ENCODE data around the gene EGFR. TPM values are rescaled to one million over a fixed set of nuclear protein-coding genes. Genes with fewer than 3 reads are reported as not detected.

EGFR gene
- total and polyA plus RNA-seq, 2 donors (not counting 3 experiments of a cell fraction or from before 2014, with no cell fraction given): 1.5 to 4.1 TPM

- no peak overlapping the region for H3K4me3 ChIP-seq (replicated peaks in 1 of 3; ENCODE audit: insufficient read depth in 1 of 3, low read depth in 1 of 3, low read length in 3 of 3)
- BruUV-seq (replicated peaks): no TSS peak
- H3K9me3 ChIP-seq (replicated peaks; ENCODE audit: control insufficient read depth, insufficient read depth, low read length): no peaks in the 10 kb centered on the region
- intact Hi-C loops (cut with micrococcal nuclease): no loop called here
- no peak for TF ChIP-seq POLR2AphosphoS5 (IDR thresholded peaks at IDR 0.05; ENCODE audit: insufficient read depth, low read depth, low read length)
- TF ChIP-seq MAX (IDR thresholded peaks at IDR 0.05; ENCODE audit: insufficient read depth, insufficient read length): no peak
- TF ChIP-seq CTCF (IDR thresholded peaks at IDR 0.05; ENCODE audit: extremely low read depth in 1 of 2, insufficient read depth in 1 of 2, low read depth in 1 of 2, low read length in 2 of 2): no peak
- no peak for TF ChIP-seq FOS (IDR thresholded peaks at IDR 0.05; ENCODE audit: borderline replicate concordance, insufficient read depth, low read length)
- ChIA-PET POLR2A (no interaction called here), CTCF (interaction anchor here (1.5 kb wide), 1 partner anchor 182 kb away, joined by 7 read pairs; no protein-coding TSS in a partner anchor)
- H2AFZ ChIP-seq (ENCODE audit: low read depth, low read length): no peak overlapping the region
- no peaks in the 10 kb centered on the region for H3K27me3 ChIP-seq (ENCODE audit: control insufficient read depth in 2 of 2, insufficient read depth in 2 of 2, low read length in 2 of 2)
- no peaks in the 10 kb centered on the region for H3K9me1 ChIP-seq (replicated peaks; ENCODE audit: control insufficient read depth, extremely low read depth, insufficient read depth, low read length)
- no peaks in the 10 kb centered on the region for H3K79me2 ChIP-seq (ENCODE audit: control insufficient read depth, insufficient read depth, low read length)
- no peak overlapping the region for H3K9ac ChIP-seq (replicated peaks; ENCODE audit: extremely low read depth, insufficient read depth, low read length)
- dilution Hi-C loops (cut with MboI; ENCODE audit: extremely low pct_ligation_motif_present, low sequenced_read_pairs): no loop called here
- peaks cover 9% of the 10 kb centered on the region for H3K4me1 ChIP-seq (ENCODE audit: control insufficient read depth, extremely low read depth, insufficient read depth, low read length)
- DNase-seq (ENCODE audit: low read depth, low spot score) (no peak), FAIRE-seq (peak; percentile 57)
- H3K36me3 ChIP-seq (ENCODE audit: control insufficient read depth in 2 of 2, extremely low read depth in 1 of 2, insufficient read depth in 2 of 2, low read length in 2 of 2): no peaks in the 10 kb centered on the region
- H3K27ac ChIP-seq (ENCODE audit: insufficient read depth, low read depth, low read length): no peak overlapping the region
- no peak overlapping the region for H3K4me2 ChIP-seq (ENCODE audit: insufficient read depth, low read length)
- no peaks in the 10 kb centered on the region for H4K20me1 ChIP-seq (replicated peaks; ENCODE audit: control insufficient read depth, extremely low read depth, insufficient read depth, low read length)
Measured at GRCh38 chr7:55073051-55073511, 54.3 kb downstream of the EGFR start.

- H3K9me1 ChIP-seq (replicated peaks; ENCODE audit: control insufficient read depth, extremely low read depth, insufficient read depth, low read length): no peaks in the 10 kb centered on the region
- no TSS peak for BruUV-seq (replicated peaks)
- H3K4me2 ChIP-seq (ENCODE audit: insufficient read depth, low read length): peak overlapping the region; percentile 7
- TF ChIP-seq JUN (IDR thresholded peaks at IDR 0.05; ENCODE audit: borderline replicate concordance, insufficient read depth, insufficient read length, low read depth) (no peak), FOS (IDR thresholded peaks at IDR 0.05; ENCODE audit: borderline replicate concordance, insufficient read depth, low read length) (no peak), POLR2A (IDR thresholded peaks at IDR 0.05; ENCODE audit: low read depth, low read length) (no peak), MYC (IDR thresholded peaks at IDR 0.05; ENCODE audit: low read depth, low read length) (no peak), MAX (IDR thresholded peaks at IDR 0.05; ENCODE audit: insufficient read depth, insufficient read length) (no peak), POLR2AphosphoS5 (IDR thresholded peaks at IDR 0.05; ENCODE audit: insufficient read depth, low read depth, low read length) (no peak), CTCF (IDR thresholded peaks at IDR 0.05; ENCODE audit: extremely low read depth in 1 of 2, insufficient read depth in 1 of 2, low read depth in 1 of 2, low read length in 2 of 2) (no peak), GATA2 (IDR thresholded peaks at IDR 0.05; ENCODE audit: insufficient read depth, insufficient read length, low read depth, low read length) (no peak), EZH2 (IDR thresholded peaks at IDR 0.05; ENCODE audit: borderline replicate concordance, low read depth, low read length, severe bottlenecking) (no peak)
- dilution Hi-C loops (cut with MboI; ENCODE audit: extremely low pct_ligation_motif_present, low sequenced_read_pairs): no loop called here
- H3K4me1 ChIP-seq (ENCODE audit: control insufficient read depth, extremely low read depth, insufficient read depth, low read length): peaks cover 9% of the 10 kb centered on the region
- intact Hi-C loops (cut with micrococcal nuclease): loop anchor here (1.0 kb wide), 1 partner anchor 12 kb away; no protein-coding TSS in a partner anchor
- no peak overlapping the region for H3K4me3 ChIP-seq (replicated peaks in 1 of 3; ENCODE audit: insufficient read depth in 1 of 3, low read depth in 1 of 3, low read length in 3 of 3)
- peak overlapping the region; percentile 6 for H2AFZ ChIP-seq (ENCODE audit: low read depth, low read length)
- H3K79me2 ChIP-seq (ENCODE audit: control insufficient read depth, insufficient read depth, low read length): no peaks in the 10 kb centered on the region
- no peak overlapping the region for H3K27ac ChIP-seq (ENCODE audit: insufficient read depth, low read depth, low read length)
- H3K36me3 ChIP-seq (ENCODE audit: control insufficient read depth in 2 of 2, extremely low read depth in 1 of 2, insufficient read depth in 2 of 2, low read length in 2 of 2): no peaks in the 10 kb centered on the region
- ChIA-PET POLR2A (no interaction called here), CTCF (interaction anchor here (3.4 kb wide), 1 partner anchor 12 kb away, joined by 13 read pairs; no protein-coding TSS in a partner anchor)
- FAIRE-seq (peak; percentile 82), DNase-seq (ENCODE audit: low read depth, low spot score) (peak; percentile 32)
- H3K27me3 ChIP-seq (ENCODE audit: control insufficient read depth in 2 of 2, insufficient read depth in 2 of 2, low read length in 2 of 2): no peaks in the 10 kb centered on the region
- no peaks in the 10 kb centered on the region for H3K9me3 ChIP-seq (replicated peaks; ENCODE audit: control insufficient read depth, insufficient read depth, low read length)
- no peaks in the 10 kb centered on the region for H4K20me1 ChIP-seq (replicated peaks; ENCODE audit: control insufficient read depth, extremely low read depth, insufficient read depth, low read length)
- no peak overlapping the region for H3K9ac ChIP-seq (replicated peaks; ENCODE audit: extremely low read depth, insufficient read depth, low read length)
Measured at GRCh38 chr7:55073976-55074528, 55.2 kb downstream of the EGFR start.

Data from endothelial cell of umbilical vein (primary cell).